ENCODE data around the gene RXRA. TPM values are rescaled to one million over a fixed set of nuclear protein-coding genes. Genes with fewer than 3 reads are reported as not detected.
A peak's percentile ranks its signal among the peaks of the same experiment; 100 is the strongest.

The RXRA gene
- total and polyA plus RNA-seq, 4 donors: 41.5 to 116 (median 74.1) TPM

GRCh38 chr9:134328841-134329575 is 2.8 kb downstream of the RXRA start (continued):
- TF ChIP-seq, protein P1, sequence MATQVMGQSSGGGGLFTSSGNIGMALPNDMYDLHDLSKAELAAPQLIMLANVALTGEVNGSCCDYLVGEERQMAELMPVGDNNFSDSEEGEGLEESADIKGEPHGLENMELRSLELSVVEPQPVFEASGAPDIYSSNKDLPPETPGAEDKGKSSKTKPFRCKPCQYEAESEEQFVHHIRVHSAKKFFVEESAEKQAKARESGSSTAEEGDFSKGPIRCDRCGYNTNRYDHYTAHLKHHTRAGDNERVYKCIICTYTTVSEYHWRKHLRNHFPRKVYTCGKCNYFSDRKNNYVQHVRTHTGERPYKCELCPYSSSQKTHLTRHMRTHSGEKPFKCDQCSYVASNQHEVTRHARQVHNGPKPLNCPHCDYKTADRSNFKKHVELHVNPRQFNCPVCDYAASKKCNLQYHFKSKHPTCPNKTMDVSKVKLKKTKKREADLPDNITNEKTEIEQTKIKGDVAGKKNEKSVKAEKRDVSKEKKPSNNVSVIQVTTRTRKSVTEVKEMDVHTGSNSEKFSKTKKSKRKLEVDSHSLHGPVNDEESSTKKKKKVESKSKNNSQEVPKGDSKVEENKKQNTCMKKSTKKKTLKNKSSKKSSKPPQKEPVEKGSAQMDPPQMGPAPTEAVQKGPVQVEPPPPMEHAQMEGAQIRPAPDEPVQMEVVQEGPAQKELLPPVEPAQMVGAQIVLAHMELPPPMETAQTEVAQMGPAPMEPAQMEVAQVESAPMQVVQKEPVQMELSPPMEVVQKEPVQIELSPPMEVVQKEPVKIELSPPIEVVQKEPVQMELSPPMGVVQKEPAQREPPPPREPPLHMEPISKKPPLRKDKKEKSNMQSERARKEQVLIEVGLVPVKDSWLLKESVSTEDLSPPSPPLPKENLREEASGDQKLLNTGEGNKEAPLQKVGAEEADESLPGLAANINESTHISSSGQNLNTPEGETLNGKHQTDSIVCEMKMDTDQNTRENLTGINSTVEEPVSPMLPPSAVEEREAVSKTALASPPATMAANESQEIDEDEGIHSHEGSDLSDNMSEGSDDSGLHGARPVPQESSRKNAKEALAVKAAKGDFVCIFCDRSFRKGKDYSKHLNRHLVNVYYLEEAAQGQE (IDR thresholded peaks at IDR 0.05): peak; percentile 67
- peak; percentile 43 to 49 for TF ChIP-seq RAD21 (IDR thresholded peaks at IDR 0.05)
- no peak for TF ChIP-seq HNF4G (IDR thresholded peaks at IDR 0.05)
- TF ChIP-seq EGR1 (IDR thresholded peaks at IDR 0.05; ENCODE audit: low read depth in 2 of 2): no peak
- peak; percentile 41 for TF ChIP-seq SP1 (IDR thresholded peaks at IDR 0.05)
- TF ChIP-seq, protein P2, sequence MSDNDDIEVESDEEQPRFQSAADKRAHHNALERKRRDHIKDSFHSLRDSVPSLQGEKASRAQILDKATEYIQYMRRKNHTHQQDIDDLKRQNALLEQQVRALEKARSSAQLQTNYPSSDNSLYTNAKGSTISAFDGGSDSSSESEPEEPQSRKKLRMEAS (IDR thresholded peaks at IDR 0.05): no peak
- no peak for TF ChIP-seq FOXA1 (IDR thresholded peaks at IDR 0.05)
- no peak for TF ChIP-seq JUND (IDR thresholded peaks at IDR 0.05)
- no peak for TF ChIP-seq NR2F2 (IDR thresholded peaks at IDR 0.05)

- no peaks in the 10 kb centered on the region for H3K36me3 ChIP-seq (ENCODE audit: control insufficient read depth in 4 of 4, insufficient read depth in 3 of 4, low read depth in 1 of 4, low read length in 3 of 4)
- DNase-seq (ENCODE audit: low spot score): no peak
- WGBS: 17% methylated on average over 7 of the region's 7 CpGs
- H3K27ac ChIP-seq (ENCODE audit: low read depth in 1 of 2, low read length in 2 of 2): peak overlapping the region; percentile 72 to 99
- peaks cover 42 to 67% (median 57%) of the 10 kb centered on the region in 4 donors for H3K4me1 ChIP-seq (ENCODE audit: control insufficient read depth in 4 of 4, insufficient read depth in 4 of 4, low read length in 3 of 4)
- peak overlapping the region; percentile 81 to 93 (median 87) for H3K4me3 ChIP-seq (ENCODE audit: low read depth in 1 of 3, low read length in 3 of 3)
- no peaks in the 10 kb centered on the region for H3K9me3 ChIP-seq (ENCODE audit: control insufficient read depth in 4 of 4, low read length in 3 of 4)
- TF ChIP-seq, protein P1 (IDR thresholded peaks at IDR 0.05): no peak
- TF ChIP-seq, protein P3, sequence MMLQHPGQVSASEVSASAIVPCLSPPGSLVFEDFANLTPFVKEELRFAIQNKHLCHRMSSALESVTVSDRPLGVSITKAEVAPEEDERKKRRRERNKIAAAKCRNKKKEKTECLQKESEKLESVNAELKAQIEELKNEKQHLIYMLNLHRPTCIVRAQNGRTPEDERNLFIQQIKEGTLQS (IDR thresholded peaks at IDR 0.05): no peak
- TF ChIP-seq NR2F2 (IDR thresholded peaks at IDR 0.05) (no peak), TAF1 (conservative IDR thresholded peaks at IDR 0.05) (no peak), HNF4A (conservative IDR thresholded peaks at IDR 0.05) (no peak), RAD21 (IDR thresholded peaks at IDR 0.05) (no peak), RXRA (IDR thresholded peaks at IDR 0.05) (no peak), GABPA (IDR thresholded peaks at IDR 0.05 in 1 of 2, conservative IDR thresholded peaks at IDR 0.05 in 1 of 2) (no peak), YY1 (IDR thresholded peaks at IDR 0.05) (no peak), CTCF (IDR thresholded peaks at IDR 0.05; ENCODE audit: low read depth, low read length, missing input control) (no peak), FOXA2 (IDR thresholded peaks at IDR 0.05) (no peak), SP1 (IDR thresholded peaks at IDR 0.05) (no peak), JUND (IDR thresholded peaks at IDR 0.05) (no peak), EGR1 (IDR thresholded peaks at IDR 0.05; ENCODE audit: low read depth in 2 of 2) (no peak)
- TF ChIP-seq, protein P2 (IDR thresholded peaks at IDR 0.05): no peak
- TF ChIP-seq, protein P4, sequence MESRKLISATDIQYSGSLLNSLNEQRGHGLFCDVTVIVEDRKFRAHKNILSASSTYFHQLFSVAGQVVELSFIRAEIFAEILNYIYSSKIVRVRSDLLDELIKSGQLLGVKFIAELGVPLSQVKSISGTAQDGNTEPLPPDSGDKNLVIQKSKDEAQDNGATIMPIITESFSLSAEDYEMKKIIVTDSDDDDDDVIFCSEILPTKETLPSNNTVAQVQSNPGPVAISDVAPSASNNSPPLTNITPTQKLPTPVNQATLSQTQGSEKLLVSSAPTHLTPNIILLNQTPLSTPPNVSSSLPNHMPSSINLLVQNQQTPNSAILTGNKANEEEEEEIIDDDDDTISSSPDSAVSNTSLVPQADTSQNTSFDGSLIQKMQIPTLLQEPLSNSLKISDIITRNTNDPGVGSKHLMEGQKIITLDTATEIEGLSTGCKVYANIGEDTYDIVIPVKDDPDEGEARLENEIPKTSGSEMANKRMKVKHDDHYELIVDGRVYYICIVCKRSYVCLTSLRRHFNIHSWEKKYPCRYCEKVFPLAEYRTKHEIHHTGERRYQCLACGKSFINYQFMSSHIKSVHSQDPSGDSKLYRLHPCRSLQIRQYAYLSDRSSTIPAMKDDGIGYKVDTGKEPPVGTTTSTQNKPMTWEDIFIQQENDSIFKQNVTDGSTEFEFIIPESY (IDR thresholded peaks at IDR 0.05): no peak
- H3K27me3 ChIP-seq (ENCODE audit: control insufficient read depth in 4 of 4, insufficient read depth in 4 of 4, low read length in 3 of 4): no peaks in the 10 kb centered on the region
- peak overlapping the region; percentile 98 to 100 for H3K9ac ChIP-seq (ENCODE audit: low read depth in 1 of 2, low read length in 2 of 2)
Observed at GRCh38 chr9:134329576-134329855, 3.3 kb downstream of the RXRA start.
